H9 (cell line): ENCODE measurements around the gene DIMT1. TPM values are rescaled to one million over a fixed set of nuclear protein-coding genes. Genes with fewer than 3 reads are reported as not detected.

Experiments used
- DNase-seq: peaks from one replicate; pipeline ENCODE4 v3.0.0-alpha.2; 2017
- H2AFZ ChIP-seq: one replicate; pipeline ENCODE4 v1.6.1; 2013; ENCODE audit warnings: mild to moderate bottlenecking, low read length, control low read depth, moderate library complexity
- H2AK5ac ChIP-seq: 2 replicates; pipeline ENCODE4 v1.6.1; 2013; ENCODE audit warnings: low read length, control low read depth, mixed read lengths; ENCODE audit not compliant: insufficient read length
- H2BK120ac ChIP-seq: one replicate; pipeline ENCODE4 v1.6.1; 2013; ENCODE audit warnings: low read depth, mild to moderate bottlenecking, low read length, control low read depth, inconsistent platforms; ENCODE audit not compliant: poor library complexity, severe bottlenecking
- H2BK12ac ChIP-seq: 2 replicates; pipeline ENCODE4 v1.6.1; 2013; ENCODE audit warnings: low read length, control low read depth, mixed read lengths, low read depth; ENCODE audit not compliant: insufficient read length
- H2BK15ac ChIP-seq: 2 replicates; pipeline ENCODE4 v1.6.1; 2013; ENCODE audit warnings: low read depth, low read length, control low read depth
- H2BK20ac ChIP-seq: one replicate; pipeline ENCODE4 v1.6.1; 2013; ENCODE audit warnings: low read depth, mild to moderate bottlenecking, low read length, control low read depth, inconsistent platforms; ENCODE audit not compliant: poor library complexity, severe bottlenecking
- H2BK5ac ChIP-seq: 2 replicates; pipeline ENCODE4 v1.6.1; 2013; ENCODE audit warnings: low read length, control low read depth, mixed read lengths; ENCODE audit not compliant: insufficient read length
- H3K14ac ChIP-seq: 2 replicates; pipeline ENCODE4 v1.6.1; 2013; ENCODE audit warnings: low read length, control low read depth; ENCODE audit not compliant: insufficient read depth
- H3K18ac ChIP-seq: 2 replicates; pipeline ENCODE4 v1.6.1; 2013; ENCODE audit warnings: low read depth, mild to moderate bottlenecking, mixed read lengths, low read length, control low read depth; ENCODE audit not compliant: insufficient read length
- H3K23ac ChIP-seq: 2 replicates; pipeline ENCODE4 v1.6.1; 2013; ENCODE audit warnings: low read length, control low read depth, mixed read lengths, low read depth; ENCODE audit not compliant: insufficient read length
- H3K23me2 ChIP-seq: 2 replicates; pipeline ENCODE4 v1.6.1; 2013; ENCODE audit warnings: low read depth, mild to moderate bottlenecking, mixed read lengths, low read length, control low read depth; ENCODE audit not compliant: insufficient read length, poor library complexity, severe bottlenecking
- H3K27ac ChIP-seq: 2 replicates; pipeline ENCODE4 v1.5.1; 2013; ENCODE audit warnings: low read length, control low read depth, mixed read lengths, low read depth; ENCODE audit not compliant: insufficient read length
- H3K27me3 ChIP-seq: 2 replicates; pipeline ENCODE4 v1.6.1; 2013; ENCODE audit warnings: low read length, control low read depth, inconsistent platforms; ENCODE audit not compliant: insufficient read depth
- H3K4ac ChIP-seq: 2 replicates; pipeline ENCODE4 v1.6.1; 2013; ENCODE audit warnings: low read depth, mild to moderate bottlenecking, control low read depth, inconsistent platforms, low read length, moderate library complexity
- H3K4me1 ChIP-seq: 2 replicates; pipeline ENCODE4 v1.6.1; 2013; ENCODE audit warnings: low read length, control low read depth, inconsistent platforms; ENCODE audit not compliant: insufficient read depth
- H3K4me2 ChIP-seq: 2 replicates; pipeline ENCODE4 v1.6.1; 2013; ENCODE audit warnings: low read length, control low read depth, mixed read lengths; ENCODE audit not compliant: insufficient read length, insufficient read depth
- H3K56ac ChIP-seq: 2 replicates; pipeline ENCODE4 v1.6.1; 2013; ENCODE audit warnings: low read depth, mild to moderate bottlenecking, mixed read lengths, low read length, control low read depth; ENCODE audit not compliant: insufficient read length
- H3K79me1 ChIP-seq: 2 replicates; pipeline ENCODE4 v1.6.1; 2013; ENCODE audit warnings: low read depth, mild to moderate bottlenecking, moderate library complexity, low read length, control low read depth, inconsistent platforms; ENCODE audit not compliant: insufficient read depth, poor library complexity, severe bottlenecking
- H3K79me2 ChIP-seq: 2 replicates; pipeline ENCODE4 v1.6.1; 2013; ENCODE audit warnings: low read length, control low read depth, inconsistent platforms; ENCODE audit not compliant: insufficient read depth
- H3K9ac ChIP-seq: 2 replicates; pipeline ENCODE4 v1.6.1; 2013; ENCODE audit warnings: low read length, control low read depth, mixed read lengths; ENCODE audit not compliant: insufficient read length; ENCODE audit errors: extremely low read depth
- H3K9me3 ChIP-seq: one replicate; pipeline ENCODE4 v1.6.1; 2013; ENCODE audit warnings: low read depth, low read length, inconsistent platforms; ENCODE audit not compliant: control insufficient read depth
- H3T11ph ChIP-seq: one replicate; pipeline ENCODE4 v1.6.1; 2013; ENCODE audit warnings: mild to moderate bottlenecking, low read length, control low read depth, inconsistent platforms
- H4K20me1 ChIP-seq: one replicate; pipeline ENCODE4 v1.6.1; 2013; ENCODE audit not compliant: control insufficient read depth, insufficient read length, insufficient read depth
- H4K5ac ChIP-seq: 2 replicates; pipeline ENCODE4 v1.6.1; 2013; ENCODE audit warnings: low read depth, mild to moderate bottlenecking, mixed read lengths, low read length, control low read depth; ENCODE audit not compliant: insufficient read length
- H4K8ac ChIP-seq: replicated peaks from 2 replicates; pipeline ENCODE4 v1.6.1; 2013; ENCODE audit warnings: low read length, control low read depth, mixed read lengths, low read depth; ENCODE audit not compliant: insufficient read length
- H4K91ac ChIP-seq: 2 replicates; pipeline ENCODE4 v1.6.1; 2013; ENCODE audit warnings: low read depth, mild to moderate bottlenecking, moderate library complexity, mixed read lengths, low read length, control low read depth; ENCODE audit not compliant: insufficient read length
- H3K27ac Mint-ChIP-seq, 3 experiments: 2 replicates in 2 of 3; 3 replicates in 1 of 3; pipeline ENCODE4 v1.8.0; 2020 to 2021; ENCODE audit warnings: mixed read lengths in 3 of 3, mild to moderate bottlenecking in 1 of 3, moderate library complexity in 1 of 3
- H3K27me3 Mint-ChIP-seq: 2 replicates; pipeline ENCODE4 v1.8.0; 2021; ENCODE audit warnings: low read depth, mild to moderate bottlenecking, moderate library complexity, mixed read lengths
- H3K36me3 Mint-ChIP-seq, 3 experiments: 2 replicates in 2 of 3; 3 replicates in 1 of 3; pipeline ENCODE4 v1.8.0; 2020 to 2021; ENCODE audit warnings: low read depth in 3 of 3, mixed read lengths in 3 of 3; ENCODE audit not compliant: insufficient read depth in 1 of 3
- H3K4me1 Mint-ChIP-seq, 2 experiments: 2 replicates each; pipeline ENCODE4 v1.8.0; 2020; ENCODE audit warnings: mixed read lengths in 2 of 2
- H3K4me3 Mint-ChIP-seq, 2 experiments: 2 replicates in 1 of 2; 3 replicates in 1 of 2; pipeline ENCODE4 v1.8.0; 2020 to 2021; ENCODE audit warnings: mild to moderate bottlenecking in 2 of 2, mixed read lengths in 2 of 2, moderate library complexity in 1 of 2
- H3K9me3 Mint-ChIP-seq, 2 experiments: 2 replicates in 1 of 2; 3 replicates in 1 of 2; pipeline ENCODE4 v1.8.0; 2020; ENCODE audit warnings: mild to moderate bottlenecking in 2 of 2, mixed read lengths in 2 of 2, moderate library complexity in 1 of 2
- CTCF ChIP-seq: fragments of 200-600 bp; sonication (generic); conservative IDR thresholded peaks from 3 replicates; pipeline ENCODE4 v1.8.0; 2021; ENCODE audit warnings: antibody characterized with exemption, mild to moderate bottlenecking
- WGBS: extraction: QIAGEN DNeasy Blood & Tissue Kit; methylation state at CpG from one replicate; pipeline ENCODE4 v1.1.7; 2013; ENCODE audit warnings: missing lambda C conversion rate, low lambda C conversion rate, mixed read lengths; ENCODE audit not compliant: insufficient read length; ENCODE audit errors: extremely low coverage; 5-methylcytosine and 5-hydroxymethylcytosine counted together
- total RNA-seq: library from RNA; stranded (reverse); gene quantifications from 2 replicates; pipeline ENCODE4 v1.2.1, GENCODE V29; 2021

DIMT1 gene
- total RNA-seq, 1 experiment from 2014 or later: 36.0 TPM

GRCh38 chr5:62376064-62376463, 27.6 kb downstream of the DIMT1 start:
- H3K27me3 ChIP-seq: no peaks in the 10 kb centered on the region
- H3K4me1 Mint-ChIP-seq: no peaks in the 10 kb centered on the region
- H3K79me1 ChIP-seq: no peaks in the 10 kb centered on the region
- H3K9ac ChIP-seq: no peak overlapping the region
- H3K4me1 ChIP-seq: no peaks in the 10 kb centered on the region
- H3K9me3 ChIP-seq: no peaks in the 10 kb centered on the region
- H3K4ac ChIP-seq: no peak overlapping the region
- H2BK5ac ChIP-seq: no peak overlapping the region
- H2BK12ac ChIP-seq: no peak overlapping the region
- H2BK20ac ChIP-seq: no peak overlapping the region
- H3K23ac ChIP-seq: no peak overlapping the region
- no peaks in the 10 kb centered on the region for H3K27me3 Mint-ChIP-seq
- H2AFZ ChIP-seq: no peak overlapping the region
- H4K8ac ChIP-seq: no peak overlapping the region
- no peaks in the 10 kb centered on the region for H3K9me3 Mint-ChIP-seq
- no peak overlapping the region for H2AK5ac ChIP-seq
- DNase-seq: no peak
- H3K27ac Mint-ChIP-seq: peak overlapping the region in 2 of 3 experiments; percentile 24 to 28; a peak in 3 of 7 replicates
- no peaks in the 10 kb centered on the region for H3K79me2 ChIP-seq
- no peaks in the 10 kb centered on the region for H4K20me1 ChIP-seq
- no peak for TF ChIP-seq CTCF
- H3K4me2 ChIP-seq: no peak overlapping the region
- no peak overlapping the region for H3K14ac ChIP-seq
- H2BK15ac ChIP-seq: no peak overlapping the region
- no peak overlapping the region for H4K91ac ChIP-seq
- no peak overlapping the region for H2BK120ac ChIP-seq
- H3K4me3 Mint-ChIP-seq: no peak overlapping the region
- WGBS: no CpG with 5 or more reads among the region's 3 CpGs
- no peak overlapping the region for H3K18ac ChIP-seq
- peaks cover 31 to 75% (median 69%) of the 10 kb centered on the region in 3 experiments; a peak in 6 of 7 replicates for H3K36me3 Mint-ChIP-seq
- H3K23me2 ChIP-seq: no peaks in the 10 kb centered on the region
- no peak overlapping the region for H3T11ph ChIP-seq
- H4K5ac ChIP-seq: no peak overlapping the region
- no peak overlapping the region for H3K56ac ChIP-seq
- no peak overlapping the region for H3K27ac ChIP-seq
